GM12874 (cell line): ENCODE results near the gene MTREX.

Experiments
- TF ChIP-seq, protein P1 (sequence below): IDR thresholded peaks from 2 replicates; pipeline ENCODE4 v1.5.1; 2011; ENCODE audit warnings: low read depth, mild to moderate bottlenecking, control low read depth, low read length, moderate library complexity; ENCODE audit not compliant: insufficient read depth

The MTREX gene

DNA sequence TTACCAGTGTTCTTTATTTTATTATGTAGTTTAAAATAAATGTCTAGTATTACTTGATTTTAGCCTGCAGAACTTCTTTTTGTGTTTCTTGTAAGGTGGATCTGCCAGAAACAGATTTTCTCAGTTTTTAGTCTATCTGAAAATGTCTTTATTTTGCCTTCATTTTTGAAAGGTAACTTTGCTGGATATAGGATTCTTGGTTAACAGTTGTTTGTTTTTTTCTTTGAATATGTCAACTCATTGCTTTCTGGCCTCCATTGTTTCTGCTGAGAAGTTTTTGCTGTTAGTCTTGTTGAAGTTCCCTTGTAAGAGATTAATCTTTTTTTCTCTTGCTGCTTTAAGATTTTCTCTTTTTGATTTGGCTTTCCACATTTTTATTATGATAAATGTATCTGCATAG, 75.5 kb downstream of the MTREX start:
- TF ChIP-seq, protein P1, sequence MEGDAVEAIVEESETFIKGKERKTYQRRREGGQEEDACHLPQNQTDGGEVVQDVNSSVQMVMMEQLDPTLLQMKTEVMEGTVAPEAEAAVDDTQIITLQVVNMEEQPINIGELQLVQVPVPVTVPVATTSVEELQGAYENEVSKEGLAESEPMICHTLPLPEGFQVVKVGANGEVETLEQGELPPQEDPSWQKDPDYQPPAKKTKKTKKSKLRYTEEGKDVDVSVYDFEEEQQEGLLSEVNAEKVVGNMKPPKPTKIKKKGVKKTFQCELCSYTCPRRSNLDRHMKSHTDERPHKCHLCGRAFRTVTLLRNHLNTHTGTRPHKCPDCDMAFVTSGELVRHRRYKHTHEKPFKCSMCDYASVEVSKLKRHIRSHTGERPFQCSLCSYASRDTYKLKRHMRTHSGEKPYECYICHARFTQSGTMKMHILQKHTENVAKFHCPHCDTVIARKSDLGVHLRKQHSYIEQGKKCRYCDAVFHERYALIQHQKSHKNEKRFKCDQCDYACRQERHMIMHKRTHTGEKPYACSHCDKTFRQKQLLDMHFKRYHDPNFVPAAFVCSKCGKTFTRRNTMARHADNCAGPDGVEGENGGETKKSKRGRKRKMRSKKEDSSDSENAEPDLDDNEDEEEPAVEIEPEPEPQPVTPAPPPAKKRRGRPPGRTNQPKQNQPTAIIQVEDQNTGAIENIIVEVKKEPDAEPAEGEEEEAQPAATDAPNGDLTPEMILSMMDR = no peak

DNA sequence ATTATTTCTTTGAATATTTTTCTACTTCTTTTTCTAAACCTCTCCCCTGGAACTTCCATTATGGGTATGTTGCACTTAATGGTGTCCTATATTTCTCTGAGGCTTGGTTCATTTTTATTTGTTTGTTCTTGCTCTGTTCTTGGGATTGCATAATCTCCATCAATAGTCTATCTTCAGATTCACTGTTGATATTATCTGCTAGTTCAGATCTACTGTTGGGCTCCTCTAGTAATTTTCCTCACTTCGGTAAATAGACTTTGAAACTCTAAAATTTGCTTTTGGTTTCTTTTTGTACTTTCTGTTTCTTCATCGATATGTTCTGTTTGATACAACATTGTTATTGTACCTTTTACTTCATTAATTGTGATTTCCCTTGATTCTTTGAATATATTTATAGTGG, 76.3 kb downstream of the MTREX start:
- TF ChIP-seq, protein P1 = no peak

DNA sequence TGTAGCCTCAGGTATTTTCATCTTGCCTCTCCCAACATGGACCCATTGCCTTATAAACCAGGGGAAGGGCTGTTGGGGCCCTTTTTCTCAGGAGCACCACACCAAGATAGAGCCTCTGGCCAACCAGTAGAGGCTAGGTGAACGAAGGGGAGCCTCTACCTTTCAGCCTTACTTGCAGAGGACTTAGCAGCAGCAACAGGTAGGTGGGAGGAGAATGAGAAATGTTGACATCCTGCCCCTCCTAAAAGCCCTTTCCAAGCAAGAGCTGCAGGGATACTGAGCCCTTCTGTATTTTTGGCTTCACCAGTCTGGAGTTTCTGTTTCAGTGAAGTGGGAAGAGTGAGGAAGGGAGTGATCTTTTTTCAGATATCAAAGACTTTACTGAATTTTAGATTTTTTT, 77.4 kb downstream of the MTREX start:
- TF ChIP-seq, protein P1 = no peak

DNA sequence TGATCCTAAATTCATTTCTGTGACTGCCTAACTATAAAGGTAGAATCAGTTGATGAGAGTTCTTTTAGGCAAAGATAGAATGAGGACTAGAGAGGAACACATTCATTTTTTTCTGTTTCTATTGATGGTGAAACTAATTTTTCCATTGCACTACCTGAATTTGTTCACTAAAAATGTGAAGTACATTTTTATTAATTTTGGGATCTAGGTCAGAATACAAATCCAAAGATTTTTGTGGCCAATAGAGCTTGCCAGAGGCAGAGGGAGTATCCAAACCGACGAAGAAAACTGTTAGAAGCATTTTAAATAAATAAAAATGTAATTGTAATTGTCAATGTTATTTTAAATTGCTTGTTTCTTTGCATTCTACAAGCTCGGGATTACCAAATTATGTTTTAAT, 78.1 kb downstream of the MTREX start:
- TF ChIP-seq, protein P1 = no peak

DNA sequence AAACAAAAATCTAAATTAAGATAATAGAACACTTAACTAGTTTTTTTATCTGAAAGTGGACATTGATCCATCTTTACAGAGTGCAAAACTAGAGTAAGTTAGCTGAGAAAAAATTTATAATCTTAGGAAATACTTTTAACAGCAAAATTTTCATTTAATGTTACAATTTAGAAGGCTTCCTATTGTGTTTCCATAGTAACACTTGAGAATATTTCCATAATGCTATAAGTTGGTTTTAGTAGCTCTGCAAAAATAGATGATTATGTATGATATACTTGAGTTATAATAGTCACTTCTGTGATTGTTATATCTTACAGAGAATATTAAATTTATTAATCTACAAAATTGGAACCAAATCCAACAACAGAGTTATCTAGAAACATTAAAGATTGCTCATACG, 78.6 kb downstream of the MTREX start:
- TF ChIP-seq, protein P1 = no peak

GRCh38 chr5:55387865-55388264, 80.1 kb downstream of the MTREX start:
- TF ChIP-seq, protein P1 = no peak

GRCh38 chr5:55391707-55392106, 83.9 kb downstream of the MTREX start:
- TF ChIP-seq, protein P1 = no peak

DNA sequence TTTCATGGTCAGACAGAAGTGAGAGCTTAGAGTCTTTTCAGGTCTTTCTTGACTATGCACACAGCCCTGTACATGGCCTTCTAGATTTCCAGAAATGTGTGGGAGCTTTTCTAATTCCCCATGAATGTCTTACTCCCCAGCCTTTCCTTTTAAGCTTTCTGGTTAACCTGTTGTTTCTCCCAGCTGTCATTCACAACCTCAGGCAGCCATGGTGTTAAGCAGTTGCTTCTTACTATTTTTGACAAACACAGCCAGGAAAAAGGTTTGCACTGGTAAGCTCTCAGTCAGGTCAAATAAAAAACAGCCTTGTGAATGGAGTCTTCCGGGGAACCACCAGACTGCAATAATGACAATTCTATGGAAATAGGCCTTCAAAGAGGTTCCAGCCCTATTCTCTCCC, 84.9 kb downstream of the MTREX start:
- TF ChIP-seq, protein P1 = no peak
